ENCODE data around the gene DPYD. TPM values are rescaled to one million over a fixed set of nuclear protein-coding genes. Genes with fewer than 3 reads are reported as not detected.

Gene DPYD
- total and polyA plus RNA-seq, 7 experiments from 2014 or later = 52.6 to 87.2 (median 57.4) TPM

GRCh38 chr1:97056386-97056785, 864.4 kb downstream of the DPYD start:
- ATAC-seq = no peak
- Mint-ChIP-seq H3K4me3 (no peak overlapping the region), H3K36me3 (peaks cover 0 to 6% (median 0%) of the 10 kb centered on the region in 5 donors), H3K4me1 (no peaks in the 10 kb centered on the region), H3K27ac (no peak overlapping the region), H3K9me3 (peaks cover 5 to 33% (median 15%) of the 10 kb centered on the region in 11 donors), H3K27me3 (peaks cover 0 to 8% (median 0%) of the 10 kb centered on the region in 5 donors)
- Histone ChIP-seq H3K4me3 (ENCODE audit: low read length) (no peak overlapping the region), H3K4me1 (ENCODE audit: control insufficient read depth in 2 of 2, insufficient read depth in 2 of 2, low read length in 2 of 2) (no peaks in the 10 kb centered on the region), H3K9me3 (ENCODE audit: control insufficient read depth in 2 of 3, low read length in 3 of 3) (peaks cover 0 to 8% (median 0%) of the 10 kb centered on the region in 3 experiments), H3K27ac (ENCODE audit: low read depth, low read length) (no peak overlapping the region), H3K27me3 (ENCODE audit: control insufficient read depth in 2 of 2, insufficient read depth in 2 of 2, low read length in 2 of 2) (no peaks in the 10 kb centered on the region), H3K36me3 (ENCODE audit: control insufficient read depth in 2 of 3, insufficient read depth in 3 of 3, low read length in 3 of 3) (no peaks in the 10 kb centered on the region)
- intact Hi-C loops (cut with micrococcal nuclease) = no loop called here
- no peak for DNase-seq
- POLR2A ChIA-PET = no interaction called here
- CTCF ChIA-PET = no interaction called here

- no peaks in the 10 kb centered on the region for H3K27me3 ChIP-seq (ENCODE audit: control insufficient read depth in 2 of 2, insufficient read depth in 2 of 2, low read length in 2 of 2)
- Mint-ChIP-seq H3K4me3 (no peak overlapping the region), H3K36me3 (peaks cover 0 to 6% (median 0%) of the 10 kb centered on the region in 5 donors), H3K27ac (no peak overlapping the region), H3K4me1 (peaks cover 0 to 5% (median 0%) of the 10 kb centered on the region in 7 donors), H3K9me3 (peaks cover 8 to 27% (median 10%) of the 10 kb centered on the region in 11 donors), H3K27me3 (peaks cover 0 to 12% (median 4%) of the 10 kb centered on the region in 5 donors)
- CTCF ChIA-PET = interaction anchor here (0.6 kb wide), 1 partner anchor 38 kb away, joined by 4 read pairs; no protein-coding TSS in a partner anchor
- no peak for ATAC-seq
- H3K9me3 ChIP-seq (ENCODE audit: control insufficient read depth in 2 of 3, low read length in 3 of 3) = peaks cover 0 to 8% (median 0%) of the 10 kb centered on the region in 3 experiments
- no peaks in the 10 kb centered on the region for H3K4me1 ChIP-seq (ENCODE audit: control insufficient read depth in 2 of 2, insufficient read depth in 2 of 2, low read length in 2 of 2)
- no peak for DNase-seq
- intact Hi-C loops (cut with micrococcal nuclease) = no loop called here
- H3K4me3 ChIP-seq (ENCODE audit: low read length) = no peak overlapping the region
- H3K36me3 ChIP-seq (ENCODE audit: control insufficient read depth in 2 of 3, insufficient read depth in 3 of 3, low read length in 3 of 3) = no peaks in the 10 kb centered on the region
- no peak overlapping the region for H3K27ac ChIP-seq (ENCODE audit: low read depth, low read length)
- POLR2A ChIA-PET = no interaction called here
These were observed 867.6 kb downstream of the DPYD start for GRCh38 chr1:97053268-97053667.

GRCh38 chr1:97051823-97052222, 869.0 kb downstream of the DPYD start:
- peaks cover 2 to 13% (median 8%) of the 10 kb centered on the region in 11 donors for H3K9me3 Mint-ChIP-seq

GRCh38 chr1:97050506-97050905, 870.3 kb downstream of the DPYD start:
- Histone ChIP-seq H3K4me1 (ENCODE audit: control insufficient read depth in 2 of 2, insufficient read depth in 2 of 2, low read length in 2 of 2) (no peaks in the 10 kb centered on the region), H3K9me3 (ENCODE audit: control insufficient read depth in 2 of 3, low read length in 3 of 3) (no peaks in the 10 kb centered on the region), H3K27ac (ENCODE audit: low read depth, low read length) (no peak overlapping the region), H3K36me3 (ENCODE audit: control insufficient read depth in 2 of 3, insufficient read depth in 3 of 3, low read length in 3 of 3) (no peaks in the 10 kb centered on the region), H3K4me3 (ENCODE audit: low read length) (no peak overlapping the region), H3K27me3 (ENCODE audit: control insufficient read depth in 2 of 2, insufficient read depth in 2 of 2, low read length in 2 of 2) (no peaks in the 10 kb centered on the region)
- Mint-ChIP-seq H3K4me3 (no peak overlapping the region), H3K4me1 (peaks cover 0 to 5% (median 0%) of the 10 kb centered on the region in 7 donors), H3K27ac (no peak overlapping the region), H3K36me3 (no peaks in the 10 kb centered on the region), H3K27me3 (peaks cover 3 to 19% (median 9%) of the 10 kb centered on the region in 5 donors), H3K9me3 (peaks cover 0 to 5% (median 2%) of the 10 kb centered on the region in 11 donors)
- DNase-seq (no peak), ATAC-seq (no peak)
- POLR2A ChIA-PET = no interaction called here
- CTCF ChIA-PET = no interaction called here
- intact Hi-C loops (cut with micrococcal nuclease) = no loop called here

More at GRCh38 chr1:97051823-97052222, 869.0 kb downstream of the DPYD start:
- no peak overlapping the region for H3K4me3 ChIP-seq (ENCODE audit: low read length)
- ChIA-PET POLR2A (no interaction called here), CTCF (no interaction called here)
- peaks cover 0 to 7% (median 0%) of the 10 kb centered on the region in 3 experiments for H3K9me3 ChIP-seq (ENCODE audit: control insufficient read depth in 2 of 3, low read length in 3 of 3)
- Mint-ChIP-seq H3K27ac (no peak overlapping the region), H3K4me1 (peaks cover 0 to 5% (median 0%) of the 10 kb centered on the region in 7 donors), H3K27me3 (peaks cover 0 to 14% (median 9%) of the 10 kb centered on the region in 5 donors), H3K4me3 (no peak overlapping the region), H3K36me3 (peaks cover 0 to 6% (median 0%) of the 10 kb centered on the region in 5 donors)
- DNase-seq (no peak), ATAC-seq (no peak)
- H3K4me1 ChIP-seq (ENCODE audit: control insufficient read depth in 2 of 2, insufficient read depth in 2 of 2, low read length in 2 of 2) = no peaks in the 10 kb centered on the region
- intact Hi-C loops (cut with micrococcal nuclease) = no loop called here
- H3K36me3 ChIP-seq (ENCODE audit: control insufficient read depth in 2 of 3, insufficient read depth in 3 of 3, low read length in 3 of 3) = no peaks in the 10 kb centered on the region
- H3K27me3 ChIP-seq (ENCODE audit: control insufficient read depth in 2 of 2, insufficient read depth in 2 of 2, low read length in 2 of 2) = no peaks in the 10 kb centered on the region
- no peak overlapping the region for H3K27ac ChIP-seq (ENCODE audit: low read depth, low read length)

GRCh38 chr1:97047421-97047793, 873.4 kb downstream of the DPYD start:
- Mint-ChIP-seq H3K4me1 (peaks cover 0 to 5% (median 0%) of the 10 kb centered on the region in 7 donors), H3K27ac (no peak overlapping the region), H3K9me3 (peaks cover 0 to 10% (median 5%) of the 10 kb centered on the region in 11 donors), H3K4me3 (no peak overlapping the region), H3K27me3 (peaks cover 3 to 23% (median 17%) of the 10 kb centered on the region in 5 donors), H3K36me3 (no peaks in the 10 kb centered on the region)
- ATAC-seq (no peak), DNase-seq (no peak)
- Histone ChIP-seq H3K4me1 (ENCODE audit: control insufficient read depth in 2 of 2, insufficient read depth in 2 of 2, low read length in 2 of 2) (no peaks in the 10 kb centered on the region), H3K9me3 (ENCODE audit: control insufficient read depth in 2 of 3, low read length in 3 of 3) (peaks cover 0 to 4% (median 0%) of the 10 kb centered on the region in 3 experiments), H3K4me3 (ENCODE audit: low read length) (no peak overlapping the region), H3K27ac (ENCODE audit: low read depth, low read length) (no peak overlapping the region), H3K27me3 (ENCODE audit: control insufficient read depth in 2 of 2, insufficient read depth in 2 of 2, low read length in 2 of 2) (no peaks in the 10 kb centered on the region), H3K36me3 (ENCODE audit: control insufficient read depth in 2 of 3, insufficient read depth in 3 of 3, low read length in 3 of 3) (no peaks in the 10 kb centered on the region)
- intact Hi-C loops (cut with micrococcal nuclease) = no loop called here
- ChIA-PET CTCF (interaction anchor here (0.6 to 0.7 kb wide), 3 partner anchors 300 to 1155 kb away, joined by 3 to 4 read pairs (median 3); no protein-coding TSS in a partner anchor), POLR2A (no interaction called here)

GRCh38 chr1:97046765-97047420, 873.9 kb downstream of the DPYD start:
- ATAC-seq = no peak
- CTCF ChIA-PET = interaction anchor here (0.6 to 0.7 kb wide), 3 partner anchors 301 to 1156 kb away, joined by 3 to 4 read pairs (median 3); no protein-coding TSS in a partner anchor

More at GRCh38 chr1:97046765-97047420, 873.9 kb downstream of the DPYD start:
- no peaks in the 10 kb centered on the region for H3K36me3 ChIP-seq (ENCODE audit: control insufficient read depth in 2 of 3, insufficient read depth in 3 of 3, low read length in 3 of 3)
- peaks cover 0 to 13% (median 7%) of the 10 kb centered on the region in 11 donors for H3K9me3 Mint-ChIP-seq
- H3K9me3 ChIP-seq (ENCODE audit: control insufficient read depth in 2 of 3, low read length in 3 of 3) = peaks cover 0 to 4% (median 0%) of the 10 kb centered on the region in 3 experiments
- DNase-seq = no peak
- no peak overlapping the region for H3K27ac Mint-ChIP-seq
- H3K27me3 Mint-ChIP-seq = peaks cover 3 to 23% (median 17%) of the 10 kb centered on the region in 5 donors
- H3K27me3 ChIP-seq (ENCODE audit: control insufficient read depth in 2 of 2, insufficient read depth in 2 of 2, low read length in 2 of 2) = no peaks in the 10 kb centered on the region
- no peak overlapping the region for H3K4me3 Mint-ChIP-seq
- no peak overlapping the region for H3K4me3 ChIP-seq (ENCODE audit: low read length)
- POLR2A ChIA-PET = no interaction called here
- no peaks in the 10 kb centered on the region for H3K4me1 ChIP-seq (ENCODE audit: control insufficient read depth in 2 of 2, insufficient read depth in 2 of 2, low read length in 2 of 2)
- H3K27ac ChIP-seq (ENCODE audit: low read depth, low read length) = no peak overlapping the region
- H3K36me3 Mint-ChIP-seq = no peaks in the 10 kb centered on the region
- peaks cover 0 to 5% (median 0%) of the 10 kb centered on the region in 7 donors for H3K4me1 Mint-ChIP-seq
- intact Hi-C loops (cut with micrococcal nuclease) = no loop called here
